Hematopoietic multipotent progenitor cell treated with erythropoietin and hydrocortisone succinate and interleukin-3 and kit ligand, for 15 days (in vitro differentiated cells): ENCODE data around the gene PTDSS2.
"Not testable (repeated sequence)": the region's sequence is repeated elsewhere in the genome, so short reads cannot be mapped to it uniquely, and the experiment has no call there.

Source experiments
- DNase-seq: peaks from one replicate; pipeline ENCODE4 v3.0.0-alpha.2; 2015; ENCODE audit warnings: low spot score

PTDSS2 gene

GRCh38 chr11:433111-433510 is 17.0 kb upstream of the PTDSS2 start:
- no peak for DNase-seq

DNA sequence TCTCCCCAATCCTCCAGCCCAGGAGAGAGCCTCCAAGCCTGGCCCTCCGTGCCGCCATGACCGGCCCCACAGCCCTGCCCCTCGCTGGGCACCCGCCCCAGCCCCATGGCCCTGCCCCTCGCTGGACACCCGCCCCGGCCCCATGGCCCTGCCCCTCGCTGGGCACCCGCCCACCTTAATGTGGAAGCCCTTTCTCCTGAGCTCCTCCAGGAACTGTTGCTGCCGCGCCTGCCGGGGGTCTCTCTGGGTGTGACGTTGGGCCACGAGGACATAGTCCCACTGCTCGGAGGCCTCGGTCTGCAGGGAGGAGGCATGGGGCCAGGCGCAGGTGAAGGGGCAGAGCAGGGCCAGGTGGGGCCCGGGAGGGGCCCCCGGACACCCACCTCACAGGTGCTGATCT is 16.4 kb upstream of the PTDSS2 start:
- DNase-seq = no peak

DNA sequence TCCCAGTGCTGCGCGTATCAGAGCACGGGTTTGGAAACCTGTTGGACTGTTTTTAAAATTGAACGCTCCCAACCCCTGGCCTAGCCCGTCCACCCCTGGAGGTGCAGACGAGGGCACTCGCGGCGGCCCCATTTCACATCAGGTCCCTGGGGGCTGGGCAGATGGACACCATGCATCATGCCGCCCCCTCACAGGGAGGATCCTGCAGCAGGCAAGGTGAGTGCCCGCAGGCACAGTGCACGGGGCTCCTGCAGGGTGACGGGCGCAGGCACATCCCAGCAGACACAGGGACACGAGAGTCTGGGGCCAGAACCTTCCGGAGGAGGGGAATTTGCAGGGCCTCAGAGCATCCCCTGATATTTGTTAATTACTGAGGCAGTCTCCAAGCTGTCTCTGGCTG is 15.6 kb upstream of the PTDSS2 start:
- no peak for DNase-seq

DNA sequence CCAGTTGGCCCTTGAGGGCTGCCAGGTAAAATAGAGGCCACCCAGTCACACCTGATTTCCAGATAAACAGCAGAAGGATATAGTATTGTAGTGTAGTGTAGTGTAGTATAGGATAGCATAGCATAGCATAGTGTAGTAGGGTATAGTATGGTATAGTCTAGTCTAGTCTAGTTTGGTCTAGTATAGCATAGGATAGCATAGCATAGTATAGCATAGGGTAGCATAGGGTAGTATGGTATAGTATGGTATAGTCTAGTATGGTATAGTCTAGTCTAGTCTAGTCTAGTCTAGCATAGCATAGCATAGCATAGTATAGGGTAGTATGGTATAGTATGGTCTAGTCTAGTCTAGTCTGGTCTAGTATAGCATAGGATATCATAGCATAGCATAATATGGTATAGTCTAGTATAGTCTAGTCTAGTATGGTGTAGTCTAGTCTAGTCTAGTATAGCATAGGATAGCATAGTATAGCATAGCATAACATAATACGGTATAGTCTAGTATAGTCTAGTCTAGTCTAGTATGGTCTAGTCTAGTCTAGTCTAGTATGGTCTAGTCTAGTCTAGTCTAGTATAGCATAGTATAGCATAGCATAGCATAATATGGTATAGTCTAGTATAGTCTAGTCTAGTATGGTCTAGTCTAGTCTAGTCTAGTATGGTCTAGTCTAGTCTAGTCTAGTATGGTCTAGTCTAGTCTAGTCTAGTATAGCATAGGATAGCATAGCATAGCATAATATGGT is 14.9 kb upstream of the PTDSS2 start:
- DNase-seq = not testable (repeated sequence)

DNA sequence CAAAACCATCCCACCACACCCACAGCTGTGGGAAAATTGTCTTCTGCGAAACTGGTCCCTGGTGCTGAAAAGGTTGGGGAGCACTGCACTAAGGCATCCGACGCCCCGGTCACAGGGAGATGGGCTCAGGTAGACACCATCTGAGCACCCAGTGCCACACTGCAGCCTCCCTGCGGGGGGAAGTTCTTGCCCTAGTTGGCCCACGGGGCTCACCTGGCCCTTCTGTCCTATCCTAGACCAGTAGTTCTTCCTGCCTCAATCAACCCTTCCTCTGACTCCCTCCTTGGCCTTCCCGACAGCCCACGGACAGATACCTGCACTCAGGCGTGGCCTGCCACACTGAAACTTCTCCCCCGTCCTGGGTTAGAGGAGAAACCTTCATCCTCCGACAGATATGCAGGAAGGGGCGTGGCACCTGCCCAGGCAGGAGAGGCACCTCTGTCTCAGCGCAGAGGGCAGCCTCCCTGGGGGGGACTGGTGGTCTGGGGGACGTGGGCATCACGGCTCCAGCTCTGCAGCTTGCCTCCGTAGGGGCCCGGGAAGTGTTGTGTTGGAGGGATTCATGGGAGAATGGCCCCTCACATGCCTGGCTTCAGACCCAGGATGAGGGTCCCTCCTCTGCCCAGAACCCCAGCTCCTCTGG is 12.7 kb upstream of the PTDSS2 start:
- DNase-seq = no peak

DNA sequence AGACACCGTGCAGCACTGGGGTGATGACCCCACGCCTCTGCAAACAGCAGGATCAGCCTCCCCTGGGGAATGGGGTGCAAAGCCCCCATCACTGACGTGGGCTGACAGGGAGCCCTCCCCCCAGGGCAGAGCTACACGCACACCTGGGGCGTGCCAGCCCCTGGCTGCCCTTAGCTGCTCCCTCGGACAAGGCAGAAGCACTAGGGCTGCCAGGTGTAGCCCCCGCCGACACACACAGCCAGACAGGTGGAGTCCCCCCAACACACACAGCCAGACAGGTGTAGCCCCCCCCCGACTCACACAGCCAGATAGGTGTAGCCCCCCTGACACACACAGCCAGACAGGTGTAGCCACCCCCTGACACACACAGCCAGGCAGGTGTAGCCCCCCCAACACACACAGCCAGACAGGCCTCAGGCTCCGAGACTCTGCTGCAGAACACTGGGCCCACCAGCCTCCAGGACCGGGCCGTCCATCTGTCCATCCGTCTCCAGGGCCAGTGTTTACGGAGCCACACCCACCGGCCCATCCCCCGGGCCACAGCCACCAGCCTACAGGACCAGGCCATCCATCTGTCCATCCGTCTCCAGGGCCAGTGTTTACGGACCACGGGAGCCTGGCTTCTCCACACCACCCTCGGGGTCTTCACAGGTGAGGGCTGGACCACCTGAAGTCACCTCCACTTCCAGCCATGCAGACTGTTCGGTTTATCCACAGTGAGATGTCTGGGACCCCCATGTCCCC is 11.8 kb upstream of the PTDSS2 start:
- no peak for DNase-seq

GRCh38 chr11:439315-440064 is 10.6 kb upstream of the PTDSS2 start:
- no peak for DNase-seq

- peak; percentile 40 for DNase-seq
Observed at GRCh38 chr11:440065-441042, 9.7 kb upstream of the PTDSS2 start.

GRCh38 chr11:441043-441417 is 9.0 kb upstream of the PTDSS2 start:
- no peak for DNase-seq

- DNase-seq = no peak
Observed at GRCh38 chr11:441418-442274, 8.4 kb upstream of the PTDSS2 start, which contains the start of gene ANO9. Gene ANO9, minus strand, starts transcription at chr11:442011. Its CDS starts 85 bp downstream, at chr11:441926.

GRCh38 chr11:442611-443081 is 7.4 kb upstream of the PTDSS2 start:
- DNase-seq = no peak

DNA sequence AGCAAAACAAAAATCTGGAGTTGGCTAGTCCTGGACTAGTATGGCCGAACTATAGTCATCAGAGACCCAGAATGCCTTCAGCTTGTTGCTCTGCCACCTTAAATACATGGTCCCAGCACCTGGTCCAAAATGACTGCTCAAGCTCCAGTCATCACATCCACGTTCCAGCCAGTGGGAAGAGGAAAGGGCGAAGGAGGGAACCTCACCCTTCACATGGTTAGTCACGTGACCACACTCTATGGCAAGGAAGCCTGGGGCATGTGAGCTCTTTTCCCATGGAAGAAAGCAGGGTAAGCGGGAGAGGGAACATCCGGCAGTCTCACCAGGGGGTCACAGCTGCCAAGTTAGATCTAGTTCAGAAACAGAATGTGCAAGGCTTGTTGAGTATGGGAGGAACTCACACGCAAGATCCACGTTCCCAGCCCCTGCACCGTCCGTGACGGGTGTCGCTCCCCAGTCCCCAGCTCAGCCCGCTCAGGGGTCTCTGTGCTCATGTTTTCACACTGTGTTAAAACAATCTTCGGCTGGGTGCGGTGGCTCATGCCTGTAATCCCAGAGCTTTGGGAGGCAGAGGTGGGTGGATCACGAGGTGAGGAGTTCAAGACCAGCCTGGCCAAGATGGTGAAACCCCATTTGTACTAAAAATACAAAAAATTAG is 6.4 kb upstream of the PTDSS2 start:
- no peak for DNase-seq

DNA sequence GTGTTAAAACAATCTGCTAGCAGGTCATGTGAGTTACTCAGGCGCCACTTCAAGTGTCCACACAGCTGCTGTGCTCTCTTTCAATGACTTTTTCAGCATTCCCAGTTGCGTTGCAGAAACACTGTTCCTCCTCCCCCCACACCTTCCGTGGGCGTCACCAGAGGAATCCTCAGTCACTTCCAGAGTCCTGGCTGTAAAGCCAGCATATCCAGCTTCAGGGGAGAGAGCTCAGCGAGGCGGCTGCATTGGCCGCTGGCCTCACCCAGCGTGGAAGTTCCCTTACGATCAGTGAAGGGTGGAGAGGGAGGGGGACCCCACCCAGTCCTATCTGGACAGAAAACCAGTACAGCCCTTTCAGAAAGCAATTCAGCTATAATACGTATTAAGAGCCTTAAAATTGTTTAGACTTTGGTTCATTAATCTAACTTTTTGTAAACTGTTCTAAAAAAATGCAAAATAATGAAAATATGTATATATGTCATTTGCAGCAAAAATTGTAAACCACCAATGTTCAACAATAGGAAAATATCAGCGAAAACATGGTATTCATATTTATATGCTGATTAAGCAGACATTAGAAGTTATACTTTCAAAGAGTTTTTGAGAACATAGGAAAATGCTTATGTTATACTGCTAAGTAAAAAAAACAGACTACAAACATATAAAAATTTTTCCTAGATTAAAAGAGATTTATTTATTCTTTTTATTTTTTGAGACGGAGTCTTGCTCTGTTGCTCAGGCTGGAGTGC is 5.5 kb upstream of the PTDSS2 start:
- peak; percentile 60 for DNase-seq

GRCh38 chr11:445765-446588 is 4.1 kb upstream of the PTDSS2 start:
- no peak for DNase-seq

DNA sequence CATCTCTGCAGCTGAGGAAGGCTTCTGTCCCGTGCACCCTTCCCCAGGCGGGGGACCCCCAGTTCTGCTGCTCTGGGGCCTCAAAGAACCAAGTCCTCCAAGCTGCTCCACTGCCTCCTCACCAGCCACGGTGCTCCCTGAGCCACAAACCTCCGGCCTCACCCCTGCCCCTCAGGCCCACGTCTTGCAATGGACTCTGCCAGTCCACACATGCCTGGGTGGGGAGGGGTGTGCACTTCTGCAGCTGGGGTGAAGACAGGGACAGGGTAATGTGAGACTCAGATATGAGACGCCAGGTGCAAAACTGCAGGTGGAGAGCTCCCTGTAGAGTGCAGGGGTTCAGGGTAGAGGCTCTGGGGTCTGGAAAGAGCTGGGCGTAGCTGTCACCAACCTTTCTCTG is 3.2 kb upstream of the PTDSS2 start:
- DNase-seq = no peak

DNA sequence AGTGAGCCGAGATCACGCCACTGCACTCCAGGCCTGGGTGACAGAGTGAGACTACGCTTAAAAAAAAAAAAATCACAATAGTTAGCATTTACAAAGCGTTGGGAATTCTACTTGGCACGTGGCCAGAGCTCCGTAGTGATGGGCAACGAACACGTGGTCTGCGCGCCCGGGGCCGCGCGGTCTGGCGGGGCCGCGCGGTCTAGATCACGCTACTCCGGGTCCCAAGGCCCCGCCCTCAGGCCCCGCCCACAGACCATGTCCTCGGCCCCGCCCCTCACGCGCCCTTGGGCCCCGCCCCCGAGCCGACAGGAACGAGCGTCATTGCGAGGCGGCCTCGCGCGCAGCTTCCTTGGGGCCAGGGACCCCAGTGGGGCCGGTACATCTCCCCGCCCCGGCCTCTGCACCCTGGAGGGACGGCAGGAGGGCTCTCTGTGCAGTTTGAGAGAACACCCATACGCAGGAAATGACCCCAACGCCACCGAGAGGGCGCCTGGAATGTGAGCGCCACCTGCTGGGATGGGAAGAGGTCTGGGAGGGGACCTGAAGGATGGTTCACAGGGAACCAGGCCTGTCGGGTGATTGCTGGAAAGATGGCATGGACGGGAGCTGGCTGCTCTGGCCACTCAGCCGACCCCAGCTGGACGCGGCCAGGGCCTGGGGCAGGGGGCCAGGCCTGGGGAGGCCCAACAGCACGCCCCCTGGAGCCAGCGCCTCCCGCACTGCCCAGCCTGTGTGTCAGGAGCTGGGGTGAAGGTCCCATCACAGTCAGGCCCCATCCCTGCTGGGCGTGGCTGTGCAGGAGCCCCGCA is 2.0 kb upstream of the PTDSS2 start:
- peak; percentile 94 for DNase-seq
